DMS 273 (cell line): ENCODE data around the gene NID1.
A peak's percentile ranks its signal among the peaks of the same experiment; 100 is the strongest.

Experiments
- DNase-seq: peaks from one replicate; lab custom pipeline; 2025; ENCODE audit not compliant: unreplicated experiment; lab: John Stamatoyannopoulos, UW

Gene NID1

GRCh38 chr1:236066828-236067386 is 2.0 kb upstream of the NID1 start:
- DNase-seq = no peak

GRCh38 chr1:236066054-236066453 is 1.2 kb upstream of the NID1 start:
- DNase-seq = no peak

- DNase-seq = no peak
These were observed 667 bp upstream of the NID1 start for GRCh38 chr1:236065509-236066005.

GRCh38 chr1:236063919-236064673 is 794 bp downstream of the NID1 start:
- peak; percentile 55 for DNase-seq

- DNase-seq = no peak
These were observed 1.4 kb downstream of the NID1 start for GRCh38 chr1:236063551-236063918.

- DNase-seq = no peak
These were observed 4.6 kb downstream of the NID1 start for GRCh38 chr1:236060286-236060685.

GRCh38 chr1:236059011-236059410 is 5.9 kb downstream of the NID1 start:
- no peak for DNase-seq

GRCh38 chr1:236058141-236058934 is 6.6 kb downstream of the NID1 start:
- peak; percentile 37 for DNase-seq

GRCh38 chr1:236057546-236057945 is 7.3 kb downstream of the NID1 start:
- no peak for DNase-seq

GRCh38 chr1:236052232-236052993 is 12.5 kb downstream of the NID1 start:
- DNase-seq = no peak

- DNase-seq = peak; percentile 15
These were observed 13.6 kb downstream of the NID1 start for GRCh38 chr1:236051242-236051791.

GRCh38 chr1:236045771-236046170 is 19.1 kb downstream of the NID1 start:
- no peak for DNase-seq

GRCh38 chr1:236044341-236044740 is 20.5 kb downstream of the NID1 start:
- no peak for DNase-seq

GRCh38 chr1:236041631-236042618 is 23.0 kb downstream of the NID1 start:
- no peak for DNase-seq

- DNase-seq = no peak
These were observed 24.9 kb downstream of the NID1 start for GRCh38 chr1:236039740-236040685.

- DNase-seq = no peak
These were observed 26.9 kb downstream of the NID1 start for GRCh38 chr1:236038034-236038433.

GRCh38 chr1:236035681-236036101 is 29.2 kb downstream of the NID1 start:
- no peak for DNase-seq

- DNase-seq = no peak
These were observed 31.6 kb downstream of the NID1 start for GRCh38 chr1:236033336-236033735.

GRCh38 chr1:236030534-236030933 is 34.4 kb downstream of the NID1 start:
- peak; percentile 78 for DNase-seq
